ES-I3 (cell line): ENCODE data around the gene CARD9.
"Not testable (repeated sequence)": the region's sequence is repeated elsewhere in the genome, so short reads cannot be mapped to it uniquely, and the experiment has no call there.

ENCODE experiments used
- H3K36me3 ChIP-seq: 2 replicates; pipeline ENCODE4 v1.6.1; 2013; ENCODE audit warnings: mild to moderate bottlenecking, low read length, control low read depth, moderate library complexity; ENCODE audit not compliant: insufficient read depth
- H3K4me1 ChIP-seq: 2 replicates; pipeline ENCODE4 v1.6.1; 2013; ENCODE audit warnings: mild to moderate bottlenecking, control low read depth, low read length; ENCODE audit not compliant: insufficient read depth
- H3K9ac ChIP-seq: 2 replicates; pipeline ENCODE4 v1.6.1; 2013; ENCODE audit warnings: low read depth, mild to moderate bottlenecking, low read length, moderate library complexity
- H3K9me3 ChIP-seq: 2 replicates; pipeline ENCODE4 v1.6.1; 2013; ENCODE audit warnings: mild to moderate bottlenecking, low read length, moderate library complexity; ENCODE audit not compliant: control insufficient read depth, insufficient read depth

Gene CARD9

DNA sequence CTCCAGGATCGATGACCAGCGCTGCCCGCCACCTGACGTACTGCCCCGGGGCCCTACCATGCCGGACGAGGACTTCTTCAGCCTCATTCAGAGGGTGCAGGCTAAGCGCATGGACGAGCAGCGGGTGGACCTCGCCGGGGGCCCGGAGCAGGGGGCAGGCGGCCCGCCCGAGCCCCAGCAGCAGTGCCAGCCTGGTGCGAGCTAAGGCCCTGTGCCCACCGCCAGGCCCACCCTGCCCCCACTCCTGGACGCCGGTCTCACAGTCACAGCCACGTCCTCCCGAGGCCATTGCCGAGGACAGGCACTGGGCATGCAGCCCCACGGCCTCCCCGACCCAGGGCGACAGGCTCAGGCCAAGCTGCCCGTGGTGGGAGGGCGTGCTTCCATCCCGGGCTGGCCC, 15.5 kb downstream of the CARD9 start:
- Histone ChIP-seq H3K4me1 (peaks cover 4% of the 10 kb centered on the region; the same call in 1 of the 2 replicates), H3K36me3 (no peaks in the 10 kb centered on the region; the same call in 1 of the 2 replicates), H3K9ac (no peak overlapping the region), H3K9me3 (no peaks in the 10 kb centered on the region)

DNA sequence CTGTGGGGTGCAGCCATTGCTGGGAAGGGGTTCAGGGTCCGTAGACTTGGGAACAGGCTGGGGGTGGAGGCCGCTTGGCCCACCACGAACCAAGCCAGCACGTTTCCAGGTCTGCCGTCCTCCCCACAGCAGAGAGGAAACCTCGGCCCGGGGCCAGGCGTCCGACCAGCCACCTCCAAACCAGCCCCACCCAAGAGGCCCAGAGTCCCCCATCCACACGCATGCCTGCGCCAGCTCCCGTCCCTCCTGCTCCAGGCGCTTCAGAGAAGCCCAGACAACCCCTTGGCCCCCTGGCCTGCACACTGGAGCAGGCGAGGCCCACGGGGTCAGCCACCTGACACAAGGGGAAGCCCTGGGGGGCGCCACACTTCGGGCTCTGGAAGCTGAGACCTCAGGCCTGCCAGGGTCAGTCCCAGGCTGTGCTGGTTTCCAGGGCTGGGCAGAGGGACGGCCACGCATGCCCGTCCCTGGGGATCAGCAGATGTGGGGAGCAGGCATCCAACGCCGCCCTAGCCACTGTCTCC, 16.2 kb downstream of the CARD9 start:
- Histone ChIP-seq H3K36me3 (no peaks in the 10 kb centered on the region; the same call in 1 of the 2 replicates), H3K9ac (no peak overlapping the region), H3K9me3 (no peaks in the 10 kb centered on the region), H3K4me1 (no peaks in the 10 kb centered on the region)

DNA sequence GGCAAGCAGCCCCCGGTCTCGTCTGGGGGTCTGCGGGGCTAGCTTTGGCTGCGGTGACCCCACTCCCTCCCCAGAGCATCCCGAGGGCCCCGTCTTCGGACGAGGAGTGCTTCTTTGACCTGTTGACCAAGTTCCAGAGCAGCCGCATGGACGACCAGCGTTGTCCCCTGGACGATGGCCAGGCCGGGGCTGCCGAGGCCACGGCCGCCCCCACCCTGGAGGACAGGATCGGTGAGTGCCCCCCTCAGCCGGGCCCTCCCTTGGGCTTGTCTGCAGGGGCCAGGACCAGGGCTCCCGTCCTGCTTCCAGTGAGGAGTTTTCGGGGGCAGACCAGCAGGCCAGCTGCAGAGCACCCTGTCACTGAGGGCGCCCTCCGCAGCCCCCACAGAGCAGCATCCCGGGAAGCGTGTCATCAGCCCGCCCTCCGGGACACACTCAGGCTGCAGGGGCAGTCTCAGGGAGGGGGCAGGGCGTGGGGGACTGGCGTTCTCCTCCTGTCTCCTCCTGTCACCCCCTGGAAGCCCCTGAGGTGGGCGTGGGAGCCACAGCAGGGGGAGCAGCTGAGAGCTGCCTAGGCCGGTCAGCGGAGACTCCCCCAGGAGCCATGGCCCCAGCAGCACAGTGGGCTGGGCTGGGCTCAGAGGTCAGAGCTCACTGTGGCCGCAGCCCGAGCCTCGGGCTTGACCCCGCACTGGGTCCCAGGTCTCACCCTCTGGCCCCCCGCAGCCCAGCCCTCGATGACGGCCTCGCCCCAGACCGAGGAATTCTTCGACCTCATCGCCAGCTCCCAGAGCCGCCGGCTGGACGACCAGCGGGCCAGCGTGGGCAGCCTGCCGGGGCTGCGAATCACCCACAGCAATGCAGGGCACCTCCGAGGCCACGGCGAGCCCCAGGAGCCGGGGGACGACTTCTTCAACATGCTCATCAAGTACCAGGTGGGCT, 17.6 kb downstream of the CARD9 start:
- Histone ChIP-seq H3K9me3 (no peaks in the 10 kb centered on the region), H3K4me1 (no peaks in the 10 kb centered on the region), H3K36me3 (no peaks in the 10 kb centered on the region; the same call in 1 of the 2 replicates), H3K9ac (no peak overlapping the region)

DNA sequence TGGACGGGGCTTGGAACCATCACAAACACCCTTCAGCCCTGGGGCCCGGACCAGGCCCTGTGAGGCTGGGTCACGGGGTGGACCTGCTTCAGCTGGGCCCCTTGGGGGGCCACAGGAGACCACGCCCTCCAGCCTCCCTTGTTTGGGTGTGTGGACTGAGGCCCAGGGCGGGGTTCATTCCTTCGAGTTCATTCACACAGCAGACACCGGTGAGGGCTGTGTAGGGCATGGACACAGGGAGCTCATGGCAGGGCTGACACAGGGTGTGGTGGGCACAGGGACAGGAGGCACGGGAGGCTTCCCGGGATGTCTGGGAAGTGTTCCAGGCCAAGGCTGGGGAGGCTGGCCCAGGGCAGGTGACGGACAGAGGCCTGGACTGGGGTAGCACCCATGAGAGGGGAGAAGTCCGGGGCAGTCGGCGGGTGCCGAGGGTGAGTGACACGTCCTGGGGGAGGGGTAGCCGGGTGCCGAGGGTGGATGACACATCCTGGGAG, 18.8 kb downstream of the CARD9 start:
- H3K36me3 ChIP-seq, result no peaks in the 10 kb centered on the region; the same call in 1 of the 2 replicates
- no peaks in the 10 kb centered on the region for H3K9me3 ChIP-seq
- H3K9ac ChIP-seq, result no peak overlapping the region
- H3K4me1 ChIP-seq, result no peaks in the 10 kb centered on the region

DNA sequence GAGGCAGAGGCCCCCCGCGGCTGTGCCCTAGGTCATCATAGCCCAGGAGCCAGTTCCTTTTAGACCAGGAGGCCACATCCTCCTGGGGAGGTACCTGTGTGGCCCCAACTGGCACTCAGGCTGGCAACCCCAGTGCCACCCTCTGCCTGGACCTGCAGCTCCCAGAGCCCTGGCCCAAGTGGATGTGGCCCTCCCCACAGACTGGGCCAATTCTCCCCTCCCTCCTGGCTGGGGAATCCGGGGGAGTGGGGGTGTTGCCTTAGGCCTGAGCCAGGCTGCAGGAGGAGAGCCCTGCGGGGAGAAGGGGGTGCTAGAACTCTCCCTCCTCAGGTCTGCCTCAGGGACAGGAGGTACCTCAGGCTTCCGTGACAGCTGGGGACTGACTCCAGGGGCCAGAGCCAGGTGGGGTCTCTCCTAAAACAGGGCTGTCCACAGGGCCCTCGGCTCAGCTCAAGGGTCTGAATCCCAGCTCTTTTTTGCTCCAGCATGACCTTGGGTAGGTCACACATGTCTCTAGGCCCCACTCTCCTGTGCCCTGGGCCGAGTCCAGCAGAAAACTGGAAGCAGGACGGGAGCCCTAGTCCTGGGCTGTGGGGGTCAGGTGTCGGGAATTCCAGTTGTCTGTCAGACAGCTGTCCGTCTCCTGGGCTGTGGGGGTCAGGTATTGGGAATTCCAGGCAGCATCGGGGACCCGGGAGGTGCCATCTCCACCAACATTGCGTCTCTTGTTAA, 19.5 kb downstream of the CARD9 start:
- Histone ChIP-seq H3K9me3 (no peaks in the 10 kb centered on the region), H3K36me3 (no peaks in the 10 kb centered on the region; the same call in 1 of the 2 replicates), H3K4me1 (no peaks in the 10 kb centered on the region), H3K9ac (no peak overlapping the region)

DNA sequence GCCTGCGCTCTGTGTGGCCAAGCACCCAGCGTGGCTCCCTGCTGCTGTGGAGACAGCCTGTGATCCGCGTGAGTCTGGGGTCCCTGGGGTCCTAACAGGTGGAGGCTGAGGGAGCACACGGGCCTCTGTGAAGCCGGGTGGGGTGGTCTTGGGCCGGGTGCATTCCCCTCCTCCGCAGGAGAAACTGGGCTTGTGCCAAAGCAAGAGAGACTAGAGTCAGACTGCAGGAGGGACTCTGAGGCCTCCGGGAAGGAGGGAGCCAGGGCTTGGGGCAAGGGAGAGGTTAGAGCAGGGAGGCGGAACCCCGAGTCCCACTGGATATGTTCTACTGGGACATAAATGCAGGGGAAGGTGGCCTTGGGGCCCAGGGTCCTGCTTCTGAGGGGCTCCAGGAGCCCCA, 20.4 kb downstream of the CARD9 start:
- H3K4me1 ChIP-seq, result no peaks in the 10 kb centered on the region
- no peak overlapping the region for H3K9ac ChIP-seq
- H3K9me3 ChIP-seq, result no peaks in the 10 kb centered on the region
- H3K36me3 ChIP-seq, result no peaks in the 10 kb centered on the region; the same call in none of the 2 replicates

DNA sequence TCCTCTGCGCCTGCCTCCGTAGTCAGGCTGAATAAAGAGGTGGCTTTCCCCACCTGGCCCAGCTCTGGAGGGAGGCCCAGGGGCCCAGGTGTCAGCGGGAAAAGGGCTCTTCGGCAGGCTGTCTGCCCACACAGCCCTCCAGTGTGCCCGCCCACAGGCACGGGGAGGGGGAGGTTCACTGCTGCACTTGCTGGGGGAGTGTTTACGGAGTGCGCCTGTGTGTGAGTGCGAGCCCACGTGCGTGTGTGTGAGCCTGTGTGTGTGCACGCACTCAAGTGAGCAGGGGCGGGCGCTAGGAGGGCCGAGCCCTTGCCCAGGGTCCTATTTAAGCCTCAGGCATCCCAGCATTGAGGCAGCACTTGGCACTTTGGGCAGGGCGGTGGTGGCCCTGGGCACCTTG, 20.8 kb downstream of the CARD9 start:
- Histone ChIP-seq H3K4me1 (no peaks in the 10 kb centered on the region), H3K9ac (no peak overlapping the region; the same call in 1 of the 2 replicates), H3K9me3 (no peaks in the 10 kb centered on the region), H3K36me3 (no peaks in the 10 kb centered on the region; the same call in none of the 2 replicates)

DNA sequence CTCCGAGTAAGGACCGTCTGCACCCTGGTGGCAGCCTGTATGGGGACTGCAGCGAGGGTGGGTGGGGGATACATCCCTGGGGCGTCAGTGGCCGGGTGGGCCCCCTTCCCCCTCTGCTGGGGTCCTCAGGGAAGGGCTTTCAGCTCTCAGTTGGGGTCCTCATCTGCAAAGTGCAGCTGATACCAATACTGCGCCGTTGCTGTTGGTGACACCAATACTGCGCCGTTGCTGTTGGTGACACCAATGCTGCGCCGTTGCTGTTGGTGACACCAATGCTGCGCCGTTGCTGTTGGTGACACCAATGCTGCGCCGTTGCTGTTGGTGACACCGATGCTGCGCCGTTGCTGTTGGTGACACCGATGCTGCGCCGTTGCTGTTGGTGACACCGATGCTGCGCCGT, 21.6 kb downstream of the CARD9 start:
- not testable (repeated sequence) for H3K9me3 ChIP-seq

DNA sequence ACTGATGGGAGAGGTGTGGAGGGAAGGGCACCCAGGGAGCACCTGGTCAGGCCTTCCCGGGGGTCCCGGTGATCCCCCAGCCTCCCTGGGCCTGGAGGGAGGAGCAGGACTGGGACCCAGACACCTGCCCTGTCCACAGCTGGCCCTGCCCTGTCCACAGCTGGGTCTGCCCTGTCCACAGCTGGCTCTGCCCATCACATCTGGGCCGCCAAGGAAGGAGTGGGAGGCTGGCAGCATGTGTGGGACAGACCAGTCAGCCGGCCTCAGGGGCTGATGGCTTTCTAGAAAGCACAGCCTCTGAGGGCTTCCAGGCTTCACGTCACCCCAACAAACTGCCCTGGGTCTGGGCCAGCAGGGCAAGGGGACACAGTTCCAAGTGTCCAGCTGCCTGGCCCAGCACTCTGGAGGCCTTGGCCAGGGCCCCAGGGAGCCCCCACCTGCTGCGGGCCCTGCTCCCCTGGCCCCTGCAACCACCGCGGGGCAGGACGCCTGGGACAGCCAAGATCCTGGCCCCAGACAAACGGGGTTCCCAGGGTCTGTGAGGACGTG, 22.1 kb downstream of the CARD9 start:
- peaks cover 1% of the 10 kb centered on the region; the same call in 1 of the 2 replicates for H3K4me1 ChIP-seq
- H3K36me3 ChIP-seq, result no peaks in the 10 kb centered on the region; the same call in 1 of the 2 replicates
- no peaks in the 10 kb centered on the region for H3K9me3 ChIP-seq
- H3K9ac ChIP-seq, result no peak overlapping the region

More for the DNA sequence above, 21.6 kb downstream of the CARD9 start:
- H3K9ac ChIP-seq, H3K4me1 ChIP-seq, H3K36me3 ChIP-seq: not testable (repeated sequence)

DNA sequence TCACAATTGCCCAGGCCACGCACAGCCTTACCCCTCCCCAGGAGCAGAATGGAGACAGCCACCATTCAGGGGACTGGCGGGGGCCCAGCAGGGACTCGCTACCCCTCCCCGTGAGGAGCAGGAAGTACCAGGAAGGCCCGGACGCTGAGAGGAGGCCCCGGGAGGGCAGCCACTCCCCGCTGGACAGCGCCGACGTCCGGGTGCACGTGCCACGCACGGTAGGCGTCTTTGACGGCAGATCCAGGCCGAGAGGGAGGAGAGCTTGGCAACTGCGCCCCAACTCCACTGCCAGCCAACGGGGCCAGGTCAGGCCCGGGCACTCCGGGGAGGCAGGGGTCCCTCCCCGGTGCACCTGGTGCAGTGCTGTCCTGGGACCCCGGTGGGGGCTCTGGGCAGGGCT, 23.9 kb downstream of the CARD9 start:
- Histone ChIP-seq H3K9ac (no peak overlapping the region), H3K4me1 (peaks cover 10% of the 10 kb centered on the region; the same call in 1 of the 2 replicates), H3K36me3 (no peaks in the 10 kb centered on the region; the same call in 1 of the 2 replicates)

DNA sequence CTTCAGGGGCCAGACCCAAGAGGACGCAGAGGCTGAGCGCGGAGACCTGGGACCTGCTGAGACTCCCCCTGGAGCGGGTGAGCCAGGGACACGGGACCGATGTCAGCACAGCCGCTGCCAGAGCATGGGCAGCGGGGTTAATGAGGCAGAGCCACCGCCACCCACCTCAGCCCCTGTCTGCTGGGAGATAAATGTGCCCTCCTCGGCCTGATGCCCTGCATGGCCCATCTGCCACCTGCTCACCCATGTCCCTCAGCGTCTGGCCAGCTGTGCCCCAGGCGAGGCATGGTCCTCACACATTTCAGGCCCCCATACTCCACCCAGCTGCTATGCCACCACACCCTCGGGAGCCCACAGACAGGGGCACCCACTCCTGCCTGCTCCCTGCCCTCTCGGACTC, 24.8 kb downstream of the CARD9 start:
- Histone ChIP-seq H3K36me3 (no peaks in the 10 kb centered on the region; the same call in 1 of the 2 replicates), H3K4me1 (peaks cover 10% of the 10 kb centered on the region; the same call in 1 of the 2 replicates), H3K9me3 (no peaks in the 10 kb centered on the region), H3K9ac (no peak overlapping the region)

More for the DNA sequence above, 23.9 kb downstream of the CARD9 start:
- no peaks in the 10 kb centered on the region for H3K9me3 ChIP-seq

DNA sequence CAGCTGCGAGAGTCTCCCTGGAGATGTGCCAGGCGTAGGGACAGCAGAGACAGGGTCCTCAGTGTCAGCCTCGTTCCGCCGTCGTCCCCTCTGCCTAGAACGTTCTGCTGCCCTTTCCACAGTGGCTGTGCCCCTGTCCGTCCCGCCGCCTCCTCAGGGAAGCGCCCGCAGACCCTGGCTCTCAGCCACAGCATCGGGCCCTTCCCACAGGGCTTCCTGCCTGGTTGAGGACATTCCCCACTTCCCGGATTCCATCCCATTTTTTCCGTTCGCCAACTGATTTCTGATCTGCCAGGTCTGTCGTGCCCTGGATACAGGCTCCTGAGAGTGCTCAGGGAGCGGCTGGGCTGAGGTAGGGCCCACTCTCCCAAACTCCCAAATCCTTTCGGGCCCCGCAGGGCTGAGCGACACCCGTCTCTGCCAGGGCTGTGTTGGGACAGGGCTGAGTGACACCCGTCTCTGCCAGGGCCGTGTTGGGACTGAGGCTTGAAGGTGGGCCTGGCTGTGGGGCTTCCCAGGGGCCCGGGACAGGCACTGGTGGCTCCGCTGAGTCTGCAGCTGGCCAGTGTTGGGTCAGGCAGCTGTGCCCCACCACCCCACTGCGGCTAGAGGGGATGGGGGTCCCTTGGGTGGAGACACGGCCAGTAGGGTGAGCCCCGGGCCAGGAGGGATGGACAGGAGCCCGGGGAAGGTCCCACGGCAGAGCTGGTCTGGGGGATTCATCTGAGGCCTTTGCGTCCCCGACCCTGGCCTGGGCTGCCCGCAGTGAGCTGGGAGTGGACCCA, 25.8 kb downstream of the CARD9 start:
- Histone ChIP-seq H3K4me1 (peaks cover 10% of the 10 kb centered on the region; the same call in 1 of the 2 replicates), H3K9me3 (no peaks in the 10 kb centered on the region), H3K36me3 (no peaks in the 10 kb centered on the region; the same call in 1 of the 2 replicates), H3K9ac (no peak overlapping the region)

DNA sequence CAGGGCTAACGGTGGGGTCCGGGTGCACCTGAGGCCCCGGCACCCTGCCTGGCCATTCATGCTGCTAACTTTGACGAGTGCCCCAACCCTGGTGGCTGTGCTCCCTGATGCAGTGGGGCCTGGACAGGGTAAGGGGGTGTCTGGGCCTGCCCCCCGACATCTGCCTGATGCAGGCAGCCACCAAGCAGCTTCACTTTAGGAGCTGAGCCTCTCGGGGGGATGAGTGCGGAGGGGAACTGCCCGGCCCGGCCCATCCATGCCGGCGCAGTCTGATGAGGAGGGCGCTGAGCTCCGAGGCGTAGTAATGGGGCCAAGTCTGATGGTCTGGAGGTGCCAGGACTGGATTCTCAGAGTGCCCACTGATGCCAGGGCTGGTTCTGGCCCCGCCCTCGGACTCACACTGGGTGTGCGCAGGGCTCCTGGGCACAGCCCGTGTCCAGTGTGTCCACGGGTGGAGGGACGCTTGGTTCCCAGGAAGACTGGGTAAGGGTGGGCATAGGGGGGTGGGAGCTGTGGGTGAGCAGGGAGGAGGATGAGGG, 26.5 kb downstream of the CARD9 start:
- Histone ChIP-seq H3K9me3 (no peaks in the 10 kb centered on the region), H3K9ac (no peak overlapping the region), H3K36me3 (no peaks in the 10 kb centered on the region; the same call in 1 of the 2 replicates), H3K4me1 (peaks cover 10% of the 10 kb centered on the region)
